HCT116 (cell line): ENCODE measurements around the gene BBS10. TPM values are rescaled to one million over a fixed set of nuclear protein-coding genes. Genes with fewer than 3 reads are reported as not detected.

Source experiments
- ATAC-seq: fragments of 200-7000 bp; cut with Tn5 transposase; 2 replicates; pipeline ENCODE4 v1.9.1; 2020; ENCODE audit warnings: mild to moderate bottlenecking, moderate library complexity
- BruUV-seq: library from RNA; stranded (reverse); fragments of 400-500 nt; replicated peaks from 2 replicates; lab custom pipeline; 2021; lab: Mats Ljungman, UMichigan
- CTCF ChIA-PET: fragments of 300-600 bp; sonication (Branson Sonifier 250); formaldehyde crosslinking; loops from one replicate; lab custom pipeline; 2021; ENCODE audit warnings: antibody characterized with exemption; lab: Charles Lee
- POLR2A ChIA-PET: fragments of 300-600, 350-600 bp; sonication (Branson Sonifier 250); formaldehyde crosslinking; loops from one replicate; lab custom pipeline; 2021; ENCODE audit warnings: antibody characterized with exemption; lab: Charles Lee
- RAD21 ChIA-PET, 2 experiments: fragments of 300-600 bp; sonication (Branson Sonifier 250); formaldehyde crosslinking; loops; one replicate each; lab custom pipeline; 2023; ENCODE audit warnings: low total read pairs in 2 of 2; ENCODE audit not compliant: uncharacterized antibody in 2 of 2, unreplicated experiment in 2 of 2, low non-redundant PET in 1 of 2; lab: Charles Lee
- DNase-seq: peaks from one replicate; pipeline ENCODE4 v3.0.0-alpha.2; 2010; ENCODE audit warnings: low read depth, low spot score
- H2AFZ ChIP-seq: fragments of 200-600 bp; shearing (Covaris generic), sonication (generic); 2 replicates; pipeline ENCODE4 v1.6.1; 2017; ENCODE audit warnings: low read depth, mixed run types, mixed read lengths, antibody characterized with exemption, low read length; ENCODE audit not compliant: poor library complexity, severe bottlenecking
- H3K27ac ChIP-seq: 2 replicates; pipeline ENCODE4 v1.5.1; 2012; ENCODE audit warnings: low read depth, low read length
- H3K27me3 ChIP-seq: fragments of 200-600 bp; sonication (generic); 2 replicates; pipeline ENCODE4 v1.6.1; 2016; ENCODE audit warnings: mixed run types, low read length, mixed read lengths; ENCODE audit not compliant: insufficient read depth
- H3K36me3 ChIP-seq, 2 experiments: fragments of 200-500 bp in 1 of 2; fragments of 200-600 bp in 1 of 2; sonication (Bioruptor generic) in 1 of 2; sonication (generic) in 1 of 2; 2 replicates each; pipeline versions ENCODE4 v1.5.1 to v1.6.1; 2014 to 2016; ENCODE audit warnings: low read length in 2 of 2, inconsistent platforms in 1 of 2, mixed read lengths in 1 of 2, mixed run types in 1 of 2; ENCODE audit not compliant: insufficient read depth in 2 of 2, control insufficient read depth in 1 of 2
- H3K4me1 ChIP-seq, 2 experiments: fragments of 200-600 bp in 1 of 2; sonication (generic) in 1 of 2; 2 replicates each; pipeline versions ENCODE4 v1.5.1 to v1.6.1; 2012 to 2017; ENCODE audit warnings: low read length in 2 of 2, inconsistent platforms in 1 of 2, mild to moderate bottlenecking in 1 of 2, mixed read lengths in 1 of 2, mixed run types in 1 of 2, moderate library complexity in 1 of 2; ENCODE audit not compliant: insufficient read depth in 2 of 2, control insufficient read depth in 1 of 2
- H3K4me2 ChIP-seq: fragments of 200-600 bp; sonication (generic); 2 replicates; pipeline ENCODE4 v1.6.1; 2017; ENCODE audit warnings: mixed run types, low read length, mixed read lengths
- H3K4me3 ChIP-seq, 2 experiments: fragments of 200-600 bp in 1 of 2; sonication (generic) in 1 of 2; replicated peaks in 1 of 2; 2 replicates each; pipeline ENCODE4 v1.5.1; 2011 to 2016; ENCODE audit warnings: low read length in 2 of 2, control low read depth in 1 of 2, low read depth in 1 of 2, mild to moderate bottlenecking in 1 of 2, mixed read lengths in 1 of 2, mixed run types in 1 of 2
- H3K79me2 ChIP-seq: fragments of 200-600 bp; sonication (generic); 2 replicates; pipeline ENCODE4 v1.6.1; 2017; ENCODE audit warnings: mild to moderate bottlenecking, mixed run types, low read length, moderate library complexity, mixed read lengths; ENCODE audit not compliant: insufficient read depth
- H3K9ac ChIP-seq: fragments of 200-600 bp; sonication (generic); 2 replicates; pipeline ENCODE4 v1.6.1; 2016; ENCODE audit warnings: low read length, mixed read lengths
- H3K9me2 ChIP-seq: fragments of 200-600 bp; sonication (generic), shearing (Covaris generic); 2 replicates; pipeline ENCODE4 v1.6.1; 2017; ENCODE audit warnings: mixed run types, mild to moderate bottlenecking, moderate library complexity; ENCODE audit not compliant: insufficient read depth
- H3K9me3 ChIP-seq, 2 experiments: fragments of 200-500 bp in 1 of 2; fragments of 200-600 bp in 1 of 2; sonication (Bioruptor generic) in 1 of 2; sonication (generic) in 1 of 2; 2 replicates each; pipeline ENCODE4 v1.6.1; 2014 to 2017; ENCODE audit warnings: low read length in 2 of 2, mixed read lengths in 2 of 2, inconsistent platforms in 1 of 2, low read depth in 1 of 2, mild to moderate bottlenecking in 1 of 2, mixed run types in 1 of 2, moderate library complexity in 1 of 2; ENCODE audit not compliant: control insufficient read depth in 1 of 2, insufficient read depth in 1 of 2
- H4K20me1 ChIP-seq: fragments of 200-600 bp; sonication (generic), shearing (Covaris generic); 2 replicates; pipeline ENCODE4 v1.6.1; 2017; ENCODE audit warnings: mixed run types, mild to moderate bottlenecking, moderate library complexity; ENCODE audit not compliant: insufficient read depth
- CBX3 ChIP-seq: IDR thresholded peaks from 2 replicates; pipeline ENCODE4 v1.6.1; 2012; ENCODE audit warnings: low read depth
- CEBPB ChIP-seq: IDR thresholded peaks from 2 replicates; pipeline ENCODE4 v1.6.1; 2012; ENCODE audit warnings: low read depth
- EGR1 ChIP-seq: IDR thresholded peaks from 2 replicates; pipeline ENCODE4 v1.6.1; 2012; ENCODE audit warnings: low read depth
- EZH2 ChIP-seq: fragments of 200-600 bp; sonication (generic); IDR thresholded peaks from 2 replicates; pipeline ENCODE4 v1.6.1; 2017; ENCODE audit warnings: antibody characterized with exemption, mixed run types
- EZH2phosphoT487 ChIP-seq: fragments of 200-600 bp; IDR thresholded peaks from 2 replicates; pipeline ENCODE4 v1.6.1; 2018; ENCODE audit warnings: antibody characterized with exemption, borderline replicate concordance
- FOSL1 ChIP-seq: IDR thresholded peaks from 2 replicates; pipeline ENCODE4 v1.6.1; 2012; ENCODE audit warnings: low read depth
- JUND ChIP-seq: IDR thresholded peaks from 2 replicates; pipeline ENCODE4 v1.6.1; 2012
- POLR2A ChIP-seq: IDR thresholded peaks from 2 replicates; pipeline ENCODE4 v1.7.0; 2011; ENCODE audit warnings: borderline replicate concordance; ENCODE audit not compliant: insufficient read depth, insufficient read length; ENCODE audit errors: extremely low read depth
- POLR2AphosphoS5 ChIP-seq: IDR thresholded peaks from 2 replicates; pipeline ENCODE4 v1.6.1; 2011; ENCODE audit warnings: mild to moderate bottlenecking, low read depth, low read length, moderate library complexity
- SIN3A ChIP-seq: IDR thresholded peaks from 2 replicates; pipeline ENCODE4 v1.6.1; 2012; ENCODE audit warnings: low read depth
- SP1 ChIP-seq: IDR thresholded peaks from 2 replicates; pipeline ENCODE4 v1.6.1; 2012; ENCODE audit warnings: low read depth
- SRF ChIP-seq: IDR thresholded peaks from 2 replicates; pipeline ENCODE4 v1.6.1; 2012; ENCODE audit warnings: low read depth
- TCF7L2 ChIP-seq: IDR thresholded peaks from 2 replicates; pipeline ENCODE4 v1.7.0; 2011; ENCODE audit warnings: borderline replicate concordance, inconsistent platforms; ENCODE audit not compliant: insufficient read depth, insufficient read length; ENCODE audit errors: extremely low read depth
- ZFX ChIP-seq: fragments of 450-650 bp; IDR thresholded peaks from 2 replicates; pipeline ENCODE4 v1.6.1; 2017
- ZNF274 ChIP-seq: fragments of 200-500 bp; sonication (Bioruptor generic); IDR thresholded peaks from 2 replicates; pipeline ENCODE4 v1.6.1; 2014; ENCODE audit warnings: mild to moderate bottlenecking, low read depth, low read length, inconsistent platforms
- intact Hi-C: fragments of 100-400 bp; cut with micrococcal nuclease; formaldehyde crosslinking; loops from 2 replicates; pipeline ENCODE4 v1.10.0; 2022
- total RNA-seq: library from RNA; stranded (reverse); gene quantifications from one replicate; pipeline ENCODE4 v1.2.1, GENCODE V29; 2021; ENCODE audit not compliant: unreplicated experiment
- TF ChIP-seq, protein P1 (sequence below): IDR thresholded peaks from 2 replicates; pipeline ENCODE4 v1.6.1; 2011; ENCODE audit warnings: mild to moderate bottlenecking, low read length, moderate library complexity; ENCODE audit not compliant: insufficient replicate concordance; ENCODE audit errors: extremely low read depth
- TF ChIP-seq, protein P2 (sequence below): IDR thresholded peaks from 2 replicates; pipeline ENCODE4 v1.6.1; 2012

BBS10 gene
- total RNA-seq, 1 experiment from 2014 or later = 27.1 TPM

DNA sequence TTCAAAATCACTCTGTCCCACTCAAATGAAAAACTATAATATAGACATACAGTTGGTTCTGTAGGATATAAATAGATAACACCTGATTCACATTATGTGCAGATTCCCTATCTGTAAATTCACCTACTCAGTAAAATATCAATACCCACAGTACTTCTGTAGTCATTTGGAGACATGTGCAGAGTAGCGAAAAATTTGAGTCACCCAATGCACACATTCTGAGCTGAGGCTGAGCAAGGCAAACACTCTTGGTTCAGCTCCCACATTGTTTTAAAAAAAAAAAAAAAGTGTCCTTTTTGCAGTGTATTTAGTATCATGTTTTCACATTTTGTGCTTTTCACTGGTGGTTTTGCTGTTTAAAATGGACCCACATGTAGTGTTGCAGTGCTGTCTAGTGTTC lies 27.3 kb upstream of the BBS10 start:
- POLR2A ChIA-PET = interaction anchor here (0.6 kb wide), 1 partner anchor 578 kb away, joined by 3 read pairs; no protein-coding TSS in a partner anchor
- BruUV-seq = no TSS peak
- ATAC-seq = no peak

More for the DNA sequence above, 27.3 kb upstream of the BBS10 start:
- Histone ChIP-seq H3K27me3 (no peaks in the 10 kb centered on the region), H3K79me2 (no peaks in the 10 kb centered on the region), H3K9me2 (no peaks in the 10 kb centered on the region), H3K4me2 (no peak overlapping the region), H3K9me3 (no peaks in the 10 kb centered on the region), H3K36me3 (peaks cover 14 to 23% of the 10 kb centered on the region in 2 experiments), H3K27ac (no peak overlapping the region), H2AFZ (no peak overlapping the region), H3K9ac (no peak overlapping the region), H4K20me1 (no peaks in the 10 kb centered on the region), H3K4me1 (no peaks in the 10 kb centered on the region), H3K4me3 (no peak overlapping the region)
- intact Hi-C loops = no loop called here
- DNase-seq = no peak
- RAD21 ChIA-PET = no interaction called here
- CTCF ChIA-PET = no interaction called here
- TF ChIP-seq, protein P1, sequence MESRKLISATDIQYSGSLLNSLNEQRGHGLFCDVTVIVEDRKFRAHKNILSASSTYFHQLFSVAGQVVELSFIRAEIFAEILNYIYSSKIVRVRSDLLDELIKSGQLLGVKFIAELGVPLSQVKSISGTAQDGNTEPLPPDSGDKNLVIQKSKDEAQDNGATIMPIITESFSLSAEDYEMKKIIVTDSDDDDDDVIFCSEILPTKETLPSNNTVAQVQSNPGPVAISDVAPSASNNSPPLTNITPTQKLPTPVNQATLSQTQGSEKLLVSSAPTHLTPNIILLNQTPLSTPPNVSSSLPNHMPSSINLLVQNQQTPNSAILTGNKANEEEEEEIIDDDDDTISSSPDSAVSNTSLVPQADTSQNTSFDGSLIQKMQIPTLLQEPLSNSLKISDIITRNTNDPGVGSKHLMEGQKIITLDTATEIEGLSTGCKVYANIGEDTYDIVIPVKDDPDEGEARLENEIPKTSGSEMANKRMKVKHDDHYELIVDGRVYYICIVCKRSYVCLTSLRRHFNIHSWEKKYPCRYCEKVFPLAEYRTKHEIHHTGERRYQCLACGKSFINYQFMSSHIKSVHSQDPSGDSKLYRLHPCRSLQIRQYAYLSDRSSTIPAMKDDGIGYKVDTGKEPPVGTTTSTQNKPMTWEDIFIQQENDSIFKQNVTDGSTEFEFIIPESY = no peak
- TF ChIP-seq ZFX = no peak
- no peak for TF ChIP-seq JUND
- TF ChIP-seq CBX3 = no peak
- TF ChIP-seq TCF7L2 = no peak
- TF ChIP-seq FOSL1 = no peak
- no peak for TF ChIP-seq CEBPB
- no peak for TF ChIP-seq SIN3A
- no peak for TF ChIP-seq SRF
- no peak for TF ChIP-seq POLR2A
- TF ChIP-seq, protein P2, sequence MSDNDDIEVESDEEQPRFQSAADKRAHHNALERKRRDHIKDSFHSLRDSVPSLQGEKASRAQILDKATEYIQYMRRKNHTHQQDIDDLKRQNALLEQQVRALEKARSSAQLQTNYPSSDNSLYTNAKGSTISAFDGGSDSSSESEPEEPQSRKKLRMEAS = no peak
- no peak for TF ChIP-seq EZH2phosphoT487
- TF ChIP-seq EGR1 = no peak
- TF ChIP-seq ZNF274 = no peak
- TF ChIP-seq EZH2 = no peak
- no peak for TF ChIP-seq SP1
- no peak for TF ChIP-seq POLR2AphosphoS5
